A549 treated with AZD2906 at 1 μM for 4 hours (cell line): Measurements from ENCODE around the gene SLC27A1. TPM values are rescaled to one million over a fixed set of nuclear protein-coding genes. Genes with fewer than 3 reads are reported as not detected.

Experiments used
- total RNA-seq: library from RNA; stranded (reverse); fragments of 200-300 nt; extraction: Qiagen RNA extraction; gene quantifications from 5 replicates; pipeline ENCODE4 v1.2.3, GENCODE V29; 2022

The SLC27A1 gene
- total RNA-seq, result 2.2 to 3.0 TPM (median 2.4 TPM) in 5 replicates

DNA sequence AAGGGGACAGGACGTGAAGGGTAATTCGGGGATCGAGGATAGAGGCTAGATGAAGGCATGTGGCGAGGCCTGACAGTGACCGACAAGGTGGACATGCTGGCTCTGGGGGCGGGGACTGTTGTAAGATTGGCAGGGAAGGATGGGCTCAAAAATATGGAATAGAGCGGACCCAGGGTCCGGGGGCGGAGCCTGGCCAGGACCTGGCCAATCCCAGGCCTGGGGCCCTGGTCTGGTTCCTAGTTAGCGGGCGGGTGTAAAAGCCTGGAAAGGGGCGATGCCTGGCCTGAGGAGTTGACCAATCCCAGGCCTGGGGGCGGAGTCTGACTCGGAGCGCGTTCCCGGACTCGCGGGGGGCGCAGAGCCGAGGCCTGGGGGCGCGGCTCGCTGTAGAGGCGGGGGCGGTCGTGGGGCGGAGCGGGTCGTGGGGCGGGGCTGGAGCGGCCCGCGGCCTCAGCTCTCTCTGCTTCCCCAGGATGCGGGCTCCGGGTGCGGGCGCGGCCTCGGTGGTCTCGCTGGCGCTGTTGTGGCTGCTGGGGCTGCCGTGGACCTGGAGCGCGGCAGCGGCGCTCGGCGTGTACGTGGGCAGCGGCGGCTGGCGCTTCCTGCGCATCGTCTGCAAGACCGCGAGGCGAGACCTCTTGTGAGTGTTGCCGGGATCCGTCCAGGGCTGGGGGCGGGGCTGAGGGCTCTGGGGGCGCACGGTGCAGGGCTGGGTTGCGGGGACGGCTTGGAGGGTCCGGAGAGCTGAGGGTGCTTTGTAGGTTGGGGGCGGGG is at the start of gene SLC27A1:
TSS of gene SLC27A1 (plus strand) at position 457 of the 774 bp plus-strand sequence. CDS start at position 474, 17 bp downstream.

DNA sequence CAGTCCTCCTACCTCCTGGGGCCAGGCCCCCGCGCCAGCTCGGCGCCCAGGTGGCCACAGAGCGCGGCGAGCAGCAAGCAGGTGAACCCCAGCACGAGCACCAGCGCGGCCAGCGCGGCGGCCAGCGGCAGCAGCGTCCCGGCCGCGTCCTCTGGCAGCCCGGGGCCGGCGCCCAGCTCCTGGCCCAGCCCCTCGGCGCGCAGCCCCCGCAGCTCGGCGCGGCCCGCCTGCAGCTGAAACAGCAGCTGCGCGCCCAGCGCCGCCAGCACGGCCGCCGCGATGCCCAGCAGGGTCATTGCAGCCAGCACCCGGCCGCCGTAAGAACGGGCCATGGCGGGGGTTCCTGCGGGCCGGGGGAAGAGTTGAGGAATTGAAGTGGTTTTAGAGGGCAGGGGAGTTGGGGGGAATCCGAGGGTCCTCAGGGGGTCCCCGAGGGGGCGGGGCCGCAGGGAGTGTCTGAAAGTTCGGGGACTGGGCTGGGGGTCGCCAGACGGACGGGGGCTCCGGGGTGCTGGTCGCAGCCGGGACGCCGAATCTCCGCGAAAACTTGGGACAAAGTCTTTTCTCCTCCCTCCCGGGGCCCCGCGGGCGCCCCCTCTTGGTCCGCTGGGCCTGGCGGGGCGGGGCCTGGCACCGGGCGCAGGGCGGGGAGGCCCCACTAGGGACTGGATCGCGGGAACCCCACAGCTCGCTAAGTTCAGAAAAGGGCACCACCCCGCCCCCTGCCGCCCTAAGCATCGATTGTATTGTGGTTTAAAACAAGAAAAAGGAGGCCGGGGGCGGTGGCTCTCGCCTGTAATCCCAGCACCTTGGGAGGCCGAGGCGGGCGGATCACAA is 22.0 kb upstream of the SLC27A1 start, which contains the start of gene TMEM221:
TSS of gene TMEM221 (minus strand) at position 538 of the 837 bp plus-strand sequence. CDS start at position 332, 206 bp downstream.

DNA sequence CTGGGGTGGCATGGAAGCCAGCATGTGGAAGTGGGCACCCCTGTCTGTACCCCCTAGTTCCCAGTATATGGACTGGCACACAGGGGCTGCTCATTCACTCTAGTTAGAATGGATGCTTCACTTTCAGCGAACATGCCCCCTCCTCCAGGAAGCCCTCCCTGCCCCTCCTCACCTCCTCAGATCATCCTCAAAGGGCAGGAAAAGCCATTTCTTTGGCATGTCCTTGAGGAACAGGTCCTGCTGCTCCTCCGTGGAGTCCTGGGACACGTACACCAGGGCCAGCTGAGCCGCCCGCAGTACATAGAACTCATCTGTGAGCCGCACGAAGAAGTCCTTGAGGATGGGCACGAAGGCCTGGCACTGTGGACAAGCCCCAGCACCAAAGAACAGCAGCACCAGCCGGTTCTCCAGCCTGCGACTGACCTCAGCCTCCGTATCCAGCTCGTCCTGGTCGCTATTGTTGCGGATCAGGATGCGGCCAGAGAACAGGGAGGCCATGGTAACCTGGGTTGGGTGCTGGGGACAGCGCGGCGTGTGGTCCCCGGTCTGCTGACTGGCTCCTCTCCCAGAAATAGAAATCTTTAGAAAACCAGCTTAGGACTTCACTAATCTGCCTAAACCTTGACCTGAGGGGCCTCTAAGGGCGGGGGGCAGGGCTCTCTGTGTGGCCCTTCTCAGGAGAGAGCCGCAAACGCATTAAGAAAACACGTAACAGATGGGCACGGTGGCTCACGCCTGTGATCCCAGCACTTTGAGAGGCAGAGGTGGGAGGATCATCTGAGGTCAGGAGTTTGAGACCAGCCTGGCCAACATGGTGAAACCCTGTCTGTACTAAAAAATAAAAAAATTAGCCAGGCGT is 9.7 kb upstream of the SLC27A1 start, which contains the start of gene NXNL1:
TSS of gene NXNL1 (minus strand) at position 555 of the 859 bp plus-strand sequence. CDS start at position 498, 57 bp downstream.

DNA sequence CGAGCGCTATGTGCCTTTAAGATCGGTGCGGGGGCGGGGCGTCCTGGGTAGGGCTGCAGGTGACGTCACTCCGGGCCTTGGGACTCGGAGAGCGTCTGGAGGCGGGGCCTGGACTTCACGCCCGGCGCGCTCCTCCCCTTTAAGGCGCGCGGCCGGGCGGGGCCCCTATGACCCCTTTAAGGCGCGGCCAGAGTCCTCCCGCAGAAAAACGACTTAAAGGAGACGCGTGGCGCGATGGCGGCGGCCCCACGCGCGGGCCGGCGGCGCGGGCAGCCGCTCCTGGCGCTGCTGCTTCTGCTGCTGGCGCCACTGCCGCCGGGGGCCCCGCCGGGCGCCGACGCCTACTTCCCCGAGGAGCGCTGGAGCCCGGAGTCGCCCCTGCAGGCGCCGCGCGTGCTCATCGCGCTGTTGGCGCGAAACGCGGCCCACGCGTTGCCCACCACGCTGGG is 85.2 kb downstream of the SLC27A1 start, which contains the start of gene COLGALT1:
TSS of gene COLGALT1 (plus strand) at position 170 of the 449 bp plus-strand sequence. CDS start at position 235, 65 bp downstream.

Other genes starting within 250 kb of the SLC27A1 start
- gene OCEL1, start 244.3 kb upstream of the SLC27A1 start, total RNA-seq, result 12.4 to 13.5 TPM (median 12.8 TPM) in 5 replicates
- gene NR2F6, start 224.6 kb upstream of the SLC27A1 start, total RNA-seq, result 26.5 to 68.6 TPM (median 64.2 TPM) in 5 replicates
- not detected in 5 replicates for gene USHBP1, start 205.8 kb upstream of the SLC27A1 start, total RNA-seq
- gene BABAM1, start 203.1 kb upstream of the SLC27A1 start, total RNA-seq, result 56.9 to 65.2 TPM (median 60.7 TPM) in 5 replicates
- gene ANKLE1, start 188.6 kb upstream of the SLC27A1 start, total RNA-seq, result 0.11 to 0.48 TPM (median 0.47 TPM) in 5 replicates
- 2.2 to 3.3 TPM (median 3.1 TPM) in 5 replicates for gene ABHD8, start 167.1 kb upstream of the SLC27A1 start, total RNA-seq
- gene MRPL34, start 164.7 kb upstream of the SLC27A1 start, total RNA-seq, result 55.8 to 85.4 TPM (median 81.6 TPM) in 5 replicates
- gene DDA1, start 161.0 kb upstream of the SLC27A1 start, total RNA-seq, result 51.2 to 57.9 TPM (median 54.8 TPM) in 5 replicates
- gene ANO8, start 135.7 kb upstream of the SLC27A1 start, total RNA-seq, result 2.0 to 3.8 TPM (median 3.3 TPM) in 5 replicates
- gene GTPBP3, start 133.0 kb upstream of the SLC27A1 start, total RNA-seq, result 13.2 to 20.3 TPM (median 19.3 TPM) in 5 replicates
- not detected in 5 replicates for gene PLVAP, start 93.2 kb upstream of the SLC27A1 start, total RNA-seq
- not detected in 5 replicates for gene CCDC194, start 76.3 kb upstream of the SLC27A1 start, total RNA-seq
- gene BST2, start 64.9 kb upstream of the SLC27A1 start, total RNA-seq, result 0.12 to 0.22 TPM (median 0.16 TPM) in 5 replicates
- 30.6 to 42.8 TPM (median 40.1 TPM) in 5 replicates for gene MVB12A, start 50.5 kb upstream of the SLC27A1 start, total RNA-seq
- 0.31 to 0.71 TPM (median 0.64 TPM) in 5 replicates for gene TMEM221, start 21.9 kb upstream of the SLC27A1 start, total RNA-seq
- not detected in 5 replicates for gene NXNL1, start 9.6 kb upstream of the SLC27A1 start, total RNA-seq
- 48.4 to 84.4 TPM (median 77.5 TPM) in 5 replicates for gene PGLS, start 41.1 kb downstream of the SLC27A1 start, total RNA-seq
- 58.2 to 69.3 TPM (median 67.4 TPM) in 5 replicates for gene COLGALT1, start 85.1 kb downstream of the SLC27A1 start, total RNA-seq
- 1.0 to 1.7 TPM (median 1.3 TPM) in 5 replicates for gene UNC13A, start 217.8 kb downstream of the SLC27A1 start, total RNA-seq
- gene MAP1S, start 249.0 kb downstream of the SLC27A1 start, total RNA-seq, result 27.6 to 35.0 TPM (median 33.4 TPM) in 5 replicates